Heart right ventricle (tissue), 16 donors: ENCODE results near the gene UPK2. TPM values are rescaled to one million over a fixed set of nuclear protein-coding genes. Genes with fewer than 3 reads are reported as not detected.
A peak's percentile ranks its signal among the peaks of the same experiment; 100 is the strongest.
"Not testable (repeated sequence)": the region's sequence is repeated elsewhere in the genome, so short reads cannot be mapped to it uniquely, and the experiment has no call there.

Source experiments
- ATAC-seq, 8 donors: fragments of 200-7000 bp; cut with Tn5 transposase; one replicate each; pipeline ENCODE4 v1.9.1; 2020; ENCODE audit warnings: mild to moderate bottlenecking in 8 of 8, moderate library complexity in 8 of 8, moderate number of reproducible peaks in 1 of 8
- DNase-seq, 2 donors: peaks; one replicate each; pipeline ENCODE4 v3.0.0-alpha.2; 2020
- H3K27ac ChIP-seq, 10 donors: fragments of 200-600 bp; sonication (generic) in 2 of 10; one replicate each; pipeline versions ENCODE4 v1.5.0 to v1.8.0; 2020 to 2022; ENCODE audit warnings: mild to moderate bottlenecking in 3 of 10
- H3K27me3 ChIP-seq, 7 donors: fragments of 200-600 bp; one replicate each; pipeline ENCODE4 v1.8.0; 2021 to 2022; ENCODE audit warnings: mild to moderate bottlenecking in 2 of 7
- H3K36me3 ChIP-seq, 9 donors: fragments of 200-600 bp; sonication (generic) in 1 of 9; one replicate each; pipeline versions ENCODE4 v1.5.0 to v1.8.0; 2020 to 2022; ENCODE audit warnings: mild to moderate bottlenecking in 2 of 9
- H3K4me1 ChIP-seq, 9 donors: fragments of 200-600 bp; sonication (generic) in 1 of 9; one replicate each; pipeline versions ENCODE4 v1.5.0 to v1.8.0; 2020 to 2022; ENCODE audit warnings: mild to moderate bottlenecking in 4 of 9
- H3K4me3 ChIP-seq, 10 donors: fragments of 200-600 bp; sonication (generic) in 2 of 10; one replicate each; pipeline versions ENCODE4 v1.5.0 to v1.8.0; 2020 to 2022; ENCODE audit warnings: mild to moderate bottlenecking in 7 of 10, moderate library complexity in 2 of 10
- H3K9me3 ChIP-seq, 11 donors: fragments of 200-600 bp in 10 of 11; sonication (generic) in 2 of 11; one replicate each; pipeline versions ENCODE4 v1.5.0 to v1.8.0; 2013 to 2022; ENCODE audit warnings: mild to moderate bottlenecking in 2 of 11, control low read depth in 1 of 11, moderate library complexity in 1 of 11
- WGBS, 2 donors: extraction: QIAGEN DNeasy Blood & Tissue Kit; methylation state at CpG; one replicate each; pipeline ENCODE4 v1.1.7; 2013; ENCODE audit warnings: inconsistent platforms in 1 of 2; 5-methylcytosine and 5-hydroxymethylcytosine counted together
- intact Hi-C, 10 donors: fragments of 100-400 bp; cut with DNase I; formaldehyde crosslinking; loops; one replicate each; pipeline versions ENCODE4 v1.11.1 to v1.14.2; 2022
- polyA plus RNA-seq, 2 donors: library from polyadenylated mRNA; stranded (reverse); fragments of 200-250 nt; gene quantifications; one replicate each; pipeline ENCODE4 v1.2.3, GENCODE V29; 2013
- total RNA-seq, 10 donors: library from RNA; stranded (reverse); fragmentation: NEBNext Ultra II Directional in 3 of 10; extraction: Animal tissue kit (Norgen Biotek cat#: 25700) in 3 of 10; gene quantifications; one replicate each; pipeline versions ENCODE4 v1.2.1 to v1.2.4, GENCODE V29; 2021 to 2023
- TF ChIP-seq, protein P1 (sequence below), 9 donors: fragments of 200-600 bp; sonication (generic) in 2 of 9; IDR thresholded peaks; one replicate each; pipeline versions ENCODE4 v1.5.0 to v1.8.0; 2021 to 2022; ENCODE audit warnings: antibody characterized with exemption in 9 of 9, mild to moderate bottlenecking in 5 of 9, moderate library complexity in 1 of 9
- donor health status: Arrhythmogenic right ventricular cardiomyopathy.
- donor health status: ischemic (EF 13 %, LVEDD 7.1; RV severe dilation, severe dysfunction).
- donor health status: healthy with polysubstance abuse.
- donor health status: DM: no; HTN: yes; CAD: no.
- donor health status: DM: no; HTN: no; CAD: no.
- donor health status: ischemic (EF 25% LVEDD 6.9; RV normal size, moderate dysfunction).
- donor health status: ischemic (EF 25% LVEDD 5.7; RV mildly dilated, moderate dysfunction).
- donor health status: healthy.
- donor health status: DM: yes; HTN: yes; CAD: no.
- donor health status: Ischemic cardiomyopathy.
- donor health status: ischemic (EF 35%, LVEDD 5.7; RV mildly dilated, moderate dysfunction).
- donor health status: nonischemic (EF 11% LVEDD 7.7; RV severe dilation, severe dysfunction).
- donor health status: DM: yes; HTN: yes; CAD: no.
- donor health status: PGD.
- donor health status: ischemic (EF 29% LVEDD 5.4; RV normal size, mild dysfunction).
- donor health status: nonischemic (EF 23%, LVEDD 6.1; RV moderate dilation, normal function).

Gene UPK2
- total and polyA plus RNA-seq, 12 donors = 0.04 TPM; not detected in 11

GRCh38 chr11:118984825-118985224 is 28.7 kb downstream of the UPK2 start:
- no peak overlapping the region for H3K27ac ChIP-seq
- no peaks in the 10 kb centered on the region for H3K9me3 ChIP-seq
- peaks cover 0 to 12% (median 6%) of the 10 kb centered on the region in 9 donors for H3K4me1 ChIP-seq
- 57 to 72% methylated on average over 2 of the region's 2 CpGs for WGBS, 2 donors
- ATAC-seq = no peak
- no peaks in the 10 kb centered on the region for H3K36me3 ChIP-seq
- no peak overlapping the region for H3K4me3 ChIP-seq
- TF ChIP-seq, protein P1, sequence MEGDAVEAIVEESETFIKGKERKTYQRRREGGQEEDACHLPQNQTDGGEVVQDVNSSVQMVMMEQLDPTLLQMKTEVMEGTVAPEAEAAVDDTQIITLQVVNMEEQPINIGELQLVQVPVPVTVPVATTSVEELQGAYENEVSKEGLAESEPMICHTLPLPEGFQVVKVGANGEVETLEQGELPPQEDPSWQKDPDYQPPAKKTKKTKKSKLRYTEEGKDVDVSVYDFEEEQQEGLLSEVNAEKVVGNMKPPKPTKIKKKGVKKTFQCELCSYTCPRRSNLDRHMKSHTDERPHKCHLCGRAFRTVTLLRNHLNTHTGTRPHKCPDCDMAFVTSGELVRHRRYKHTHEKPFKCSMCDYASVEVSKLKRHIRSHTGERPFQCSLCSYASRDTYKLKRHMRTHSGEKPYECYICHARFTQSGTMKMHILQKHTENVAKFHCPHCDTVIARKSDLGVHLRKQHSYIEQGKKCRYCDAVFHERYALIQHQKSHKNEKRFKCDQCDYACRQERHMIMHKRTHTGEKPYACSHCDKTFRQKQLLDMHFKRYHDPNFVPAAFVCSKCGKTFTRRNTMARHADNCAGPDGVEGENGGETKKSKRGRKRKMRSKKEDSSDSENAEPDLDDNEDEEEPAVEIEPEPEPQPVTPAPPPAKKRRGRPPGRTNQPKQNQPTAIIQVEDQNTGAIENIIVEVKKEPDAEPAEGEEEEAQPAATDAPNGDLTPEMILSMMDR (IDR thresholded peaks at IDR 0.05) = no peak
- H3K27me3 ChIP-seq = no peaks in the 10 kb centered on the region
- intact Hi-C loops = no loop called here
- no peak for DNase-seq

- Histone ChIP-seq H3K27ac (no peak overlapping the region), H3K9me3 (no peaks in the 10 kb centered on the region), H3K27me3 (no peaks in the 10 kb centered on the region), H3K36me3 (no peaks in the 10 kb centered on the region), H3K4me1 (no peaks in the 10 kb centered on the region), H3K4me3 (no peak overlapping the region)
- ATAC-seq (no peak), DNase-seq (no peak)
- intact Hi-C loops = no loop called here
- WGBS, 2 donors = 89 to 93% methylated on average over 5 of the region's 5 CpGs
- TF ChIP-seq, protein P1 (IDR thresholded peaks at IDR 0.05) = no peak
Observed at GRCh38 chr11:118988280-118988679, 32.2 kb downstream of the UPK2 start.

GRCh38 chr11:118991486-118992038 is 35.5 kb downstream of the UPK2 start:
- H3K27ac ChIP-seq, intact Hi-C loops, DNase-seq, H3K4me3 ChIP-seq, ATAC-seq, H3K9me3 ChIP-seq, H3K36me3 ChIP-seq, H3K4me1 ChIP-seq, H3K27me3 ChIP-seq: not testable (repeated sequence)
- WGBS, 2 donors = 96% methylated on average over 26 to 43 of the region's 44 CpGs

GRCh38 chr11:118996926-118997626 is 41.0 kb downstream of the UPK2 start:
- peak; percentile 6 to 63 (median 34) for ATAC-seq
- TF ChIP-seq, protein P1 (IDR thresholded peaks at IDR 0.05) = peak in 1 of 9 donors; percentile 25
- H3K4me1 ChIP-seq = peaks cover 4 to 36% (median 26%) of the 10 kb centered on the region in 9 donors
- peaks cover 0 to 33% (median 24%) of the 10 kb centered on the region in 9 donors for H3K36me3 ChIP-seq
- H3K27me3 ChIP-seq = no peaks in the 10 kb centered on the region
- intact Hi-C loops = no loop called here
- peak overlapping the region in 9 of 10 donors; percentile 80 to 91 (median 90) for H3K27ac ChIP-seq
- no peaks in the 10 kb centered on the region for H3K9me3 ChIP-seq
- DNase-seq = no peak
- 17 to 18% methylated on average over 22 of the region's 22 CpGs for WGBS, 2 donors
- H3K4me3 ChIP-seq = peak overlapping the region; percentile 74 to 100 (median 82)
